Measurements from ENCODE around the gene PBX2. TPM values are rescaled to one million over a fixed set of nuclear protein-coding genes. Genes with fewer than 3 reads are reported as not detected.
"Not testable (repeated sequence)": the region's sequence is repeated elsewhere in the genome, so short reads cannot be mapped to it uniquely, and the experiment has no call there.

Gene PBX2
- total RNA-seq, 1 donor from 2014 or later: 166 TPM

- Mint-ChIP-seq H3K36me3 (no peaks in the 10 kb centered on the region), H3K27me3 (peaks cover 29% of the 10 kb centered on the region), H3K4me3 (no peak overlapping the region), H3K4me1 (ENCODE audit: unreplicated experiment) (no peaks in the 10 kb centered on the region), H3K9me3 (no peaks in the 10 kb centered on the region), H3K27ac (no peak overlapping the region)
- TF ChIP-seq CTCF (conservative IDR thresholded peaks at IDR 0.05): no peak
- no peak for DNase-seq (ENCODE audit: extremely low spot score, unreplicated experiment)
These were observed 26.3 kb upstream of the PBX2 start for GRCh38 chr6:32216285-32216684.

GRCh38 chr6:32215617-32216016 is 25.6 kb upstream of the PBX2 start:
- no peaks in the 10 kb centered on the region for H3K9me3 Mint-ChIP-seq
- no peak for DNase-seq (ENCODE audit: extremely low spot score, unreplicated experiment)
- no peak overlapping the region for H3K4me3 Mint-ChIP-seq
- peaks cover 29% of the 10 kb centered on the region for H3K27me3 Mint-ChIP-seq
- no peaks in the 10 kb centered on the region for H3K4me1 Mint-ChIP-seq (ENCODE audit: unreplicated experiment)
- no peak for TF ChIP-seq CTCF (conservative IDR thresholded peaks at IDR 0.05)
- no peaks in the 10 kb centered on the region for H3K36me3 Mint-ChIP-seq
- no peak overlapping the region for H3K27ac Mint-ChIP-seq

GRCh38 chr6:32214126-32214525 is 24.1 kb upstream of the PBX2 start:
- H3K4me1 Mint-ChIP-seq (ENCODE audit: unreplicated experiment): no peaks in the 10 kb centered on the region
- no peaks in the 10 kb centered on the region for H3K36me3 Mint-ChIP-seq
- DNase-seq (ENCODE audit: extremely low spot score, unreplicated experiment): no peak
- peaks cover 23% of the 10 kb centered on the region for H3K27me3 Mint-ChIP-seq
- no peak overlapping the region for H3K4me3 Mint-ChIP-seq
- H3K27ac Mint-ChIP-seq: no peak overlapping the region
- no peaks in the 10 kb centered on the region for H3K9me3 Mint-ChIP-seq
- no peak for TF ChIP-seq CTCF (conservative IDR thresholded peaks at IDR 0.05)

- Mint-ChIP-seq H3K36me3 (no peaks in the 10 kb centered on the region), H3K27me3 (peaks cover 21% of the 10 kb centered on the region), H3K4me3 (no peak overlapping the region), H3K4me1 (ENCODE audit: unreplicated experiment) (no peaks in the 10 kb centered on the region), H3K27ac (no peak overlapping the region), H3K9me3 (no peaks in the 10 kb centered on the region)
- TF ChIP-seq CTCF (conservative IDR thresholded peaks at IDR 0.05): no peak
- no peak for DNase-seq (ENCODE audit: extremely low spot score, unreplicated experiment)
These were observed 23.6 kb upstream of the PBX2 start for GRCh38 chr6:32213649-32214048.

GRCh38 chr6:32212076-32212760 is 22.2 kb upstream of the PBX2 start:
- H3K27me3 Mint-ChIP-seq: peaks cover 16% of the 10 kb centered on the region
- no peak for DNase-seq (ENCODE audit: extremely low spot score, unreplicated experiment)
- H3K27ac Mint-ChIP-seq: no peak overlapping the region
- H3K4me1 Mint-ChIP-seq (ENCODE audit: unreplicated experiment): no peaks in the 10 kb centered on the region
- no peak for TF ChIP-seq CTCF (conservative IDR thresholded peaks at IDR 0.05)
- H3K4me3 Mint-ChIP-seq: no peak overlapping the region
- H3K36me3 Mint-ChIP-seq: no peaks in the 10 kb centered on the region
- no peaks in the 10 kb centered on the region for H3K9me3 Mint-ChIP-seq

- not testable (repeated sequence) for H3K27ac Mint-ChIP-seq; H3K9me3 Mint-ChIP-seq; DNase-seq (ENCODE audit: extremely low spot score, unreplicated experiment); H3K4me1 Mint-ChIP-seq (ENCODE audit: unreplicated experiment); H3K36me3 Mint-ChIP-seq; H3K4me3 Mint-ChIP-seq
- peaks cover 16% of the 10 kb centered on the region for H3K27me3 Mint-ChIP-seq
These were observed 21.4 kb upstream of the PBX2 start for GRCh38 chr6:32211432-32211831.

All from type B pancreatic cell (in vitro differentiated cells).